HUES48 (cell line): ENCODE results near the gene FAF2.

Source experiments
- H3K27ac ChIP-seq: one replicate; pipeline ENCODE4 v1.7.0; 2013; ENCODE audit warnings: low read depth, low read length, inconsistent platforms
- H3K27me3 ChIP-seq: 2 replicates; pipeline ENCODE4 v1.6.1; 2013; ENCODE audit warnings: mild to moderate bottlenecking, low read length; ENCODE audit not compliant: control insufficient read depth, insufficient read depth
- H3K36me3 ChIP-seq: 2 replicates; pipeline ENCODE4 v1.6.1; 2013; ENCODE audit warnings: low read length; ENCODE audit not compliant: control insufficient read depth, insufficient read depth
- H3K4me1 ChIP-seq: 2 replicates; pipeline ENCODE4 v1.6.1; 2013; ENCODE audit warnings: mild to moderate bottlenecking, low read length; ENCODE audit not compliant: control insufficient read depth, insufficient read depth
- H3K4me3 ChIP-seq: 2 replicates; pipeline ENCODE4 v1.5.1; 2013; ENCODE audit warnings: mild to moderate bottlenecking, low read depth, low read length
- H3K9ac ChIP-seq: 2 replicates; pipeline ENCODE4 v1.6.1; 2013; ENCODE audit warnings: mild to moderate bottlenecking, low read depth, low read length, moderate library complexity
- H3K9me3 ChIP-seq: 2 replicates; pipeline ENCODE4 v1.6.1; 2013; ENCODE audit warnings: low read length; ENCODE audit not compliant: control insufficient read depth, insufficient read depth

Gene FAF2

GRCh38 chr5:176489077-176489476 lies 40.9 kb downstream of the FAF2 start:
- Histone ChIP-seq H3K4me3 (no peak overlapping the region), H3K4me1 (no peaks in the 10 kb centered on the region), H3K27me3 (no peaks in the 10 kb centered on the region), H3K9ac (no peak overlapping the region), H3K9me3 (no peaks in the 10 kb centered on the region), H3K27ac (no peak overlapping the region), H3K36me3 (peaks cover 79% of the 10 kb centered on the region)

- Histone ChIP-seq H3K4me1 (no peaks in the 10 kb centered on the region), H3K27me3 (no peaks in the 10 kb centered on the region), H3K27ac (no peak overlapping the region), H3K36me3 (peaks cover 89% of the 10 kb centered on the region), H3K4me3 (no peak overlapping the region), H3K9me3 (no peaks in the 10 kb centered on the region), H3K9ac (no peak overlapping the region)
Observed at GRCh38 chr5:176490301-176490700, 42.1 kb downstream of the FAF2 start.

DNA sequence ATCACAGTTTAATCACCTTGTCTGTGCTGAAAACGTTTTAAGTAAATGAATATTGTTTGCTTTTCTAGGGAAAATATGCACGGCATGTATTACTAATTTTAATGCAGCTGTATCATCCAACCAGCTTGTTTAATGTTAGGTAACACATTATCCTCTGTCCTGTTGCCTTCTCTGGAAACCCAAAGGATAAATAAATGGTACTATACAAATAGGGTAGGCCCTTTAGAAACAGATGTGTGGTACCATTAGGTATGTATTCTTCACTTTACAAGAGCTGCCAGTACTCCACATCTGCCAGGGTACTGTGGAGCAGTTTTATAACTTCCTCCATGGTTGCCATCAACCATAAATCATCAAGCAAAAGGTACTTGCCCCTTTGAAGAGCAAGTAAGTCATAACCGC lies 42.9 kb downstream of the FAF2 start:
- H3K27me3 ChIP-seq, result no peaks in the 10 kb centered on the region
- H3K9ac ChIP-seq, result no peak overlapping the region
- no peak overlapping the region for H3K4me3 ChIP-seq
- H3K9me3 ChIP-seq, result no peaks in the 10 kb centered on the region
- H3K4me1 ChIP-seq, result no peaks in the 10 kb centered on the region
- no peak overlapping the region for H3K27ac ChIP-seq
- H3K36me3 ChIP-seq, result peaks cover 92% of the 10 kb centered on the region

DNA sequence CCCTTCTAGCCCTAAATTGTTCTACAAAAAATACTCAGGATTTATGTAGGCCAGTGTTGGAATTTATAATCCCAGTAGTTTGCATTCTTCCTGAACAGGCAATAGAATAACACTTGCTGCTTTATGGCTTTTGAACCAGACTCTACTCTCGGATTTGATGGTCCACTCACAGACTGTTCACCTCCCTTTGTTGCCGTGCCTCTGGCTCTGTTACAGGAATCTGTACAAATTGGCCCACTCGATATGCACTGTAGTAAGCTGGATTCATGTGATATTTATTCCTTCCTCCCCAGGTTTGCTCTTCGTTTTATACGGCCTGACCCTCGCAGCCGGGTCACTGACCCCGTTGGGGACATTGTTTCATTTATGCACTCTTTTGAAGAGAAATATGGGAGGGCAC lies 43.7 kb downstream of the FAF2 start:
- Histone ChIP-seq H3K36me3 (peaks cover 92% of the 10 kb centered on the region), H3K9me3 (no peaks in the 10 kb centered on the region), H3K4me1 (no peaks in the 10 kb centered on the region), H3K9ac (no peak overlapping the region), H3K4me3 (no peak overlapping the region), H3K27ac (no peak overlapping the region), H3K27me3 (no peaks in the 10 kb centered on the region)

GRCh38 chr5:176492431-176492830 lies 44.2 kb downstream of the FAF2 start:
- Histone ChIP-seq H3K4me3 (no peak overlapping the region), H3K4me1 (no peaks in the 10 kb centered on the region), H3K9me3 (no peaks in the 10 kb centered on the region), H3K27ac (no peak overlapping the region), H3K27me3 (no peaks in the 10 kb centered on the region), H3K9ac (no peak overlapping the region), H3K36me3 (peaks cover 92% of the 10 kb centered on the region)

DNA sequence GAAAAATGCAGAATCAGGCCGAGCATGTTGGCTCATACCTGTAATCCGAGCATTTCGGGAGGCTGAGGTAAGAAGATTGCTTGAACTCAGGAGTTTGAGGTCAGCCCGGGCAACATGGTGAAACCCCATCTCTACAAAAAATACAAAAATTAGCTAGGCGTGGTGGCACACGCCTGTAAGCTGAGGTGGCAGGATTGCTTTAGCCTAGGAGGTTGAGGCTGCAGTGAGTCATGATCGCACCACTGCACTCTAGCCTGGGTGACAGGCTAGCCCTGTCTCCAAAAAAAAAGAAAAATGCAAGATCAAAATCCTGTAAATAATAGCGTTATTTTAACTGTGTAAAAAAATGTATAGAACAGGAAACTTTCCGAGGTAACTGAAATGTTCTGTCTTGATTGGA lies 49.7 kb downstream of the FAF2 start:
- no peak overlapping the region for H3K4me3 ChIP-seq
- no peak overlapping the region for H3K27ac ChIP-seq
- no peaks in the 10 kb centered on the region for H3K9me3 ChIP-seq
- H3K27me3 ChIP-seq, result no peaks in the 10 kb centered on the region
- no peak overlapping the region for H3K9ac ChIP-seq
- peaks cover 90% of the 10 kb centered on the region for H3K36me3 ChIP-seq
- no peaks in the 10 kb centered on the region for H3K4me1 ChIP-seq

DNA sequence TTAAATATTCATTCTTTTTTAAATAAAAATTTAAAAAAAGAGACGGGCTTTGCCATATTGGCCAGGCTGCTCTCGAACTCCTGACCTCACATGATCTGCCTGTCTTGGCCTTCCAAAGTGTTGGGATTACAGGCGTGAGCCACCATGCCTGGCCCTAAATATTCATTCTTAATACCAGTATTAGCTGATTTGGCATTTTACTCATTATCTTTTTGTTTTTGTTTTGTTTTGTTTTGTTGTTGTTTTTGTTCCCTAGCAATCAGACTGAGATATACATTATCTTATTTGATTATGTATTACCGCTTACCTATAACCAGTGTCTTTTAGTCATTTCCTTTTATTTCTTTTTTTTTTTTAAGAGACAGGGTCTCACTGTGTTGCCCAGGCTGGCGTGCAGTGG lies 51.1 kb downstream of the FAF2 start:
- no peak overlapping the region for H3K27ac ChIP-seq
- no peaks in the 10 kb centered on the region for H3K27me3 ChIP-seq
- peaks cover 84% of the 10 kb centered on the region for H3K36me3 ChIP-seq
- H3K9me3 ChIP-seq, result no peaks in the 10 kb centered on the region
- H3K4me1 ChIP-seq, result no peaks in the 10 kb centered on the region
- no peak overlapping the region for H3K9ac ChIP-seq
- no peak overlapping the region for H3K4me3 ChIP-seq

DNA sequence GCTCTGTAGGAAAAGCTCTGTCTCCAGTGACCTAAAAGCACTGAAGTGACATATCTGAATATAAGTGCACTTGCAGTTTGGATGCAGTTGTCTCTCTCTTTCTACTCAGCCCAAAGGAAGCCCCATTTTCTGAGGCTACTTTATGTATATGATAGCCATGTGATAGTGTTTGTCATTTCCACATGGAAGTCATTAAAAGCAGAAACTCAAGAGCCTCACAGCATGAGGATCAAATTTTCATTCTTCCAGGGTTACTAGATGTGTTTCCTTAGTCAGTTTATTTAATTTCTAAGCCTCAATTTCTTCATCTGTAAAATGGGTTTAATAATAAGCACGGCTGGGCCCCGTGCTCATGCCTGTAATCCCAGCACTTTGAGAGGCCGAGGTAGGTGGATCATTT lies 52.3 kb downstream of the FAF2 start:
- no peaks in the 10 kb centered on the region for H3K9me3 ChIP-seq
- H3K36me3 ChIP-seq, result peaks cover 82% of the 10 kb centered on the region
- H3K27me3 ChIP-seq, result no peaks in the 10 kb centered on the region
- H3K4me1 ChIP-seq, result no peaks in the 10 kb centered on the region
- no peak overlapping the region for H3K9ac ChIP-seq
- no peak overlapping the region for H3K4me3 ChIP-seq
- H3K27ac ChIP-seq, result no peak overlapping the region

- Histone ChIP-seq H3K4me1 (no peaks in the 10 kb centered on the region), H3K36me3 (peaks cover 80% of the 10 kb centered on the region), H3K27ac (no peak overlapping the region), H3K9ac (no peak overlapping the region), H3K9me3 (no peaks in the 10 kb centered on the region), H3K4me3 (no peak overlapping the region), H3K27me3 (no peaks in the 10 kb centered on the region)
Observed at GRCh38 chr5:176501333-176501732, 53.1 kb downstream of the FAF2 start.

- H3K9me3 ChIP-seq, result no peaks in the 10 kb centered on the region
- no peaks in the 10 kb centered on the region for H3K4me1 ChIP-seq
- no peak overlapping the region for H3K9ac ChIP-seq
- peaks cover 80% of the 10 kb centered on the region for H3K36me3 ChIP-seq
- H3K27me3 ChIP-seq, result no peaks in the 10 kb centered on the region
- H3K27ac ChIP-seq, result no peak overlapping the region
- H3K4me3 ChIP-seq, result no peak overlapping the region
Observed at GRCh38 chr5:176503496-176503895, 55.3 kb downstream of the FAF2 start.

GRCh38 chr5:176507911-176508310 lies 59.7 kb downstream of the FAF2 start:
- H3K9ac ChIP-seq, result no peak overlapping the region
- no peaks in the 10 kb centered on the region for H3K9me3 ChIP-seq
- peaks cover 56% of the 10 kb centered on the region for H3K36me3 ChIP-seq
- H3K4me3 ChIP-seq, result no peak overlapping the region
- H3K27ac ChIP-seq, result no peak overlapping the region
- no peaks in the 10 kb centered on the region for H3K4me1 ChIP-seq
- H3K27me3 ChIP-seq, result no peaks in the 10 kb centered on the region

DNA sequence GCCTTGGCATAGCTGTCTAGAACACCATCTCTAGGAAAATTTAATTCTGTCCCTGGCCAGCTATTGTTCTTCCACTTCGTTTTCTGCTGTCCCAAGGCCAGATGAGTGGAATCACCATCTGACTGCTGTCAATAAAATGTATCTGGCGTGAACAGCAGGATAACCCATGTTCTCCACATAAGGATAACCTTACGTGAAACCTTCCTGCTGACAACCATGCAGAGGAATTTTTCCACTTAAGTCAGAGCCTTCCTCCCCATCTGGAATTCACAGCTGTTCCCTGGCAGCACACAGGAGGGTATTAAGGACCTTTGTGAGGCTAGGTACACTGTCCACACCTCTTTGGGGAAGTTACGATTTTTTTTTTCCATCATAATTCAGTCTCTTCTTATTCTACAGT lies 60.4 kb downstream of the FAF2 start:
- H3K27me3 ChIP-seq, result no peaks in the 10 kb centered on the region
- no peak overlapping the region for H3K27ac ChIP-seq
- H3K4me1 ChIP-seq, result no peaks in the 10 kb centered on the region
- no peaks in the 10 kb centered on the region for H3K9me3 ChIP-seq
- H3K4me3 ChIP-seq, result no peak overlapping the region
- H3K9ac ChIP-seq, result no peak overlapping the region
- H3K36me3 ChIP-seq, result peaks cover 53% of the 10 kb centered on the region
